Colonic mucosa (tissue), 4 donors: Measurements from ENCODE around the gene CSPG5. TPM values are rescaled to one million over a fixed set of nuclear protein-coding genes. Genes with fewer than 3 reads are reported as not detected.

Experiments
- DNase-seq: peaks from one replicate; pipeline ENCODE4 v3.0.0-alpha.2; 2020
- H3K27ac ChIP-seq: fragments of 200-600 bp; one replicate; pipeline ENCODE4 v1.8.0; 2021
- H3K27me3 ChIP-seq: fragments of 200-600 bp; one replicate; pipeline ENCODE4 v1.8.0; 2021
- H3K36me3 ChIP-seq: fragments of 200-600 bp; one replicate; pipeline ENCODE4 v1.8.0; 2021
- H3K4me1 ChIP-seq: fragments of 200-600 bp; one replicate; pipeline ENCODE4 v1.8.0; 2021; ENCODE audit warnings: mild to moderate bottlenecking
- H3K4me3 ChIP-seq: fragments of 200-600 bp; one replicate; pipeline ENCODE4 v1.8.0; 2021
- H3K9ac ChIP-seq, 2 donors: one replicate each; pipeline ENCODE4 v1.7.0; 2013; ENCODE audit warnings: control low read depth in 2 of 2, low read depth in 2 of 2, low read length in 2 of 2
- H3K9me3 ChIP-seq: fragments of 200-600 bp; one replicate; pipeline ENCODE4 v1.8.0; 2021
- CTCF ChIP-seq: fragments of 200-600 bp; IDR thresholded peaks from one replicate; pipeline ENCODE4 v1.8.0; 2022; ENCODE audit warnings: antibody characterized with exemption, mild to moderate bottlenecking
- intact Hi-C: fragments of 100-400 bp; cut with DNase I; formaldehyde crosslinking; loops from one replicate; pipeline ENCODE4 v1.14.1; 2022
- total RNA-seq, 2 donors: library from RNA; stranded (reverse); fragmentation: NEBNext Ultra II Directional in 1 of 2; extraction: Animal tissue kit (Norgen Biotek cat#: 25700) in 1 of 2; gene quantifications; one replicate each; pipeline ENCODE4 v1.2.1, GENCODE V29; 2021
- donor health status: healthy.
- donor health status: DM: no; HTN: no; CAD: no.
- donor health status: DM: no; HTN: no; CAD: no.

Gene CSPG5
- total RNA-seq, 2 donors from 2014 or later = 0.66 to 0.74 TPM

- no peak for TF ChIP-seq CTCF
- no peaks in the 10 kb centered on the region for H3K4me1 ChIP-seq
- no peaks in the 10 kb centered on the region for H3K9me3 ChIP-seq
- no peak overlapping the region for H3K4me3 ChIP-seq
- intact Hi-C loops = no loop called here
- no peak overlapping the region for H3K27ac ChIP-seq
- H3K27me3 ChIP-seq = no peaks in the 10 kb centered on the region
- H3K36me3 ChIP-seq = peaks cover 10% of the 10 kb centered on the region
- DNase-seq = no peak
- H3K9ac ChIP-seq = no peak overlapping the region
Measured at GRCh38 chr3:47586746-47587145, 8.1 kb upstream of the CSPG5 start.

DNA sequence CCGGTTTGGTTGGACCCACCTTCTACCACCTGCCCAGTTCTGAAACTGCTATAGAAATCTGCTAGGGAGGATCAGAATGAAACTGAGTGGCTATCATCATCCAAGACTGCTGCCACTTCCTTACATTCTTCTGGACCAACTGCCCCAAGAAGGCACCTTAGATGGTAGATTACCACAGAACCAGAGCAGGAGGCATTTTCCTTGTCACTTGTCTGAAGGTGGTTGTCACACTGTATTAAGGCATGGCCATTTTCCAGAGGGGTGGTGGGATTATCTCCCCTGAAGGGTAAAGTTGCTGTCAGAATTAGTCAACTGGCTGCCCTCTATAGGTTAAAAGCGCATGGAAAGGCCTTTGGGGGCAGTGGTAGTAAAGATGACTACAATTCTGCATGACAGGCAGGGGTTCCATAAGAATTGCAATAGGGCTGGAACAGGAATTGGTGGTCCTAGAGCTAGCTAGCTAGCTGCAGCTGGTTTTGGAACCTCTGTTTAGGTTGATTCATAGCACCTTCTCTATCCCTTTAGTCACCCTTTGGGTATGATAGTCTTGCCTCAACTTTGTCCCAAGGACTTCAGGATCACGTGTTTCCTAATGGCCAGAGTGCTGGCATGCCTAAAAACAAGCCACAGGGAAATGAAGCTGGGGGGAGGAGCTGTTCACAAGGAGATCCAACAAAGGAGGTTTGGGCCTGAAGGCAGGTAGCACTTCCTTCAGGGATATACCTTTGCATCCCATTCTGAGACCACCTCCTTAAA lies 4.8 kb upstream of the CSPG5 start:
- H3K4me3 ChIP-seq = no peak overlapping the region
- no peak overlapping the region for H3K9ac ChIP-seq
- H3K36me3 ChIP-seq = peaks cover 10% of the 10 kb centered on the region
- intact Hi-C loops = no loop called here
- no peak overlapping the region for H3K27ac ChIP-seq
- TF ChIP-seq CTCF = no peak
- no peak for DNase-seq
- peaks cover 8% of the 10 kb centered on the region for H3K27me3 ChIP-seq
- H3K9me3 ChIP-seq = no peaks in the 10 kb centered on the region
- H3K4me1 ChIP-seq = no peaks in the 10 kb centered on the region

- no peak for TF ChIP-seq CTCF
- H3K9ac ChIP-seq = no peak overlapping the region
- H3K27me3 ChIP-seq = peaks cover 14% of the 10 kb centered on the region
- no peak overlapping the region for H3K4me3 ChIP-seq
- H3K36me3 ChIP-seq = no peaks in the 10 kb centered on the region
- no peaks in the 10 kb centered on the region for H3K9me3 ChIP-seq
- intact Hi-C loops = no loop called here
- DNase-seq = no peak
- H3K4me1 ChIP-seq = peaks cover 7% of the 10 kb centered on the region
- no peak overlapping the region for H3K27ac ChIP-seq
Measured at GRCh38 chr3:47581835-47582234, 3.2 kb upstream of the CSPG5 start.

- no peak for DNase-seq
Measured at GRCh38 chr3:47581422-47581821, 2.8 kb upstream of the CSPG5 start.

DNA sequence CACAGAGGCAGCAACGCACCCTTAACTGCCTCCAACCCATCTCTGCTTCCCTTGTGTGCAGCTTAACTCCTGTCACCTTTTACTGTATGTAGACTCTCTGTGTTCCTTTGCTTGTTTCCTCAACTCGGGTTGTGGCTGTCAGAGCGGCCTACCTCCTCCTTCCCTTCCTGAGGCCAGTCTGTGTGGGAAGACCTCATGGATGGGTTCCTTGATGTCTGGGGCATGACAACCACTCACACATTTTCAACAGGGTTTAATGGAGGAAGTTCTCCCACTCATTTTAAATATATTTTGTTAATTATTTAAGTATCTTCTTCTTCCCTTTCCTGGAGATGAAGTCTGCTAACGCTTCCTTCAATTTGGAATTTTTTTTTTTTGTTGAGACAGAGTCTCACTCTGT lies 1.8 kb upstream of the CSPG5 start:
- intact Hi-C loops = no loop called here
- TF ChIP-seq CTCF = no peak
- Histone ChIP-seq H3K27ac (no peak overlapping the region), H3K36me3 (no peaks in the 10 kb centered on the region), H3K4me1 (peaks cover 7% of the 10 kb centered on the region), H3K4me3 (no peak overlapping the region), H3K9ac (no peak overlapping the region), H3K9me3 (no peaks in the 10 kb centered on the region), H3K27me3 (peaks cover 14% of the 10 kb centered on the region)
- no peak for DNase-seq

More at GRCh38 chr3:47581422-47581821, 2.8 kb upstream of the CSPG5 start:
- no peak overlapping the region for H3K27ac ChIP-seq
- H3K9ac ChIP-seq = no peak overlapping the region
- TF ChIP-seq CTCF = no peak
- intact Hi-C loops = no loop called here
- no peaks in the 10 kb centered on the region for H3K36me3 ChIP-seq
- peaks cover 14% of the 10 kb centered on the region for H3K27me3 ChIP-seq
- no peaks in the 10 kb centered on the region for H3K9me3 ChIP-seq
- peaks cover 7% of the 10 kb centered on the region for H3K4me1 ChIP-seq
- no peak overlapping the region for H3K4me3 ChIP-seq
